B cell (primary cell): ENCODE results near the gene SERTAD2.

Experiments
- CTCF ChIP-seq: fragments of 200-600 bp; IDR thresholded peaks from one replicate; pipeline ENCODE4 v1.8.0; 2022; ENCODE audit warnings: antibody characterized with exemption, mild to moderate bottlenecking
- EZH2 ChIP-seq: IDR thresholded peaks from 2 replicates; pipeline ENCODE4 v1.6.1; 2012; ENCODE audit warnings: borderline replicate concordance, low read depth, mild to moderate bottlenecking, moderate library complexity, low read length; ENCODE audit not compliant: insufficient read depth, poor library complexity, severe bottlenecking

DNA sequence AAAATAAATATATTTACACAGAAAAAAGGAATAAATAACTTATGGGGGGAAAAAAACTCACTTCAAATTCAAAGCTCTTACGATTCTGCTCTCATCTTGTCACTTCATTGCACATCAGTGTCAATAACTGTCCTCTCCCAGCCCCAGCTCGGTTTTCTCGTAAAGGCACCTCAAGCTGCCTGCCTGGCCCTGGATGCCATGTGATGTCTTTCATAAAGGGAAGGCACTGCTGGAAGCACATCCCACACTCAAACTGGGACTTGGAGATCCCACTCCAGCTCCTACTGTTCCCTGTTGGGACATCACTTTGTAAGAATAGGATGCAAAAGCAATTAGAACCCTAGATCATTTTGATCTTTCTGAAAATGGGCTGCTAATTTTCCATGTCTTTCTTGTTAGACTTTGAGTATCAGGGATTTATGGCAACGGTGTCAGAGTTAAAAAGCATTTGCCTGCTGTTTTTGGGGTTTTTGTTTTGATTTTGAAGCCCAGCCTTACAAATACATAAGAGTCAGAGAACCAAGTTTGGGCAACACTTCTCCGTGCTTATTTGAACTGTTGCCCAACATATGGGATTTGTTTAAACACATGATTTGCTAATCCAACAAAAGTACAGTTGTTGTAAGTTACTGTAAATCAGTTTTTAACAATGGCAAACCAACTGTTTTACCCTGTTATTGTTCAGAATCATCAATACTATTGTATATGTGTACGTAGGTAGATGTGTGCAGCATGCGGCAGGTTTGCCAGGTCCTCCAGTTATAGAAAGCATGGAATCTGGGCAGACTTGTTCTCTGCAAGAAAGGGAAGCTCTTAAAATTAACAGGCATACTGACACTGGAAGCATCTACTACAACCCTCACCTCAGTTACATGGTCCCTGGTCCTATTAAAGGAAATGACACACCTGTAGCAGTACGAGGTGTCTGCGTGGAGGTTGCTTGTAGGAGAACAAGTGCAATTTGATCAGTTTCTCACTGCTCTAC, 20.6 kb downstream of the SERTAD2 start:
- TF ChIP-seq CTCF = no peak
- no peak for TF ChIP-seq EZH2
